DOHH2 (cell line): ENCODE data around the gene SH3BP5.

Source experiments
- EZH2phosphoT487 ChIP-seq: fragments of 200-600 bp; sonication (generic); IDR thresholded peaks from 2 replicates; pipeline ENCODE4 v1.6.1; 2017; ENCODE audit warnings: borderline replicate concordance, mild to moderate bottlenecking, antibody characterized with exemption, low read length, moderate library complexity, mixed read lengths
- TF ChIP-seq, protein P1 (sequence below): fragments of 200-600 bp; sonication (generic); IDR thresholded peaks from one replicate; pipeline ENCODE4 v1.5.1; 2014; ENCODE audit warnings: antibody characterized with exemption, mild to moderate bottlenecking, low read depth, low read length; ENCODE audit not compliant: poor library complexity, severe bottlenecking

DNA sequence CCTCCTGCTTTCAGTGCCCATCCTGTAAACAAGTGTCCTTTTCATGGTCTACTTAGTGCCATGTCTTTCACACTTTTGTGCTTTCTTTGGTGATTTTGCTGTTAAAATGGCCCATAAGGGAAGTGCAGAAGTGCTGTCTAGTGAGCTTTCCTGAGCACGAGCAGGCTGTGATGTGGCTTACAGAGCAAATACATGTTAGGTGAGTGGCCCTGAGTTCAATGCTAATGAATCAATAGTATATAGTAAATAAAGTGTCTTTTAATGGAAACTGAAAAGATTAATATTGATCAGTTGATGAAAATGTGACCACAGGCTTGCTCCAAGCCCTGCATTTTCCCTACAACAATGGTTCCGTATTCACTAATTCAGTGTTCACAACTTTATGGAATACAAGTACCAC is 5.7 kb downstream of the SH3BP5 start:
- TF ChIP-seq, protein P1, sequence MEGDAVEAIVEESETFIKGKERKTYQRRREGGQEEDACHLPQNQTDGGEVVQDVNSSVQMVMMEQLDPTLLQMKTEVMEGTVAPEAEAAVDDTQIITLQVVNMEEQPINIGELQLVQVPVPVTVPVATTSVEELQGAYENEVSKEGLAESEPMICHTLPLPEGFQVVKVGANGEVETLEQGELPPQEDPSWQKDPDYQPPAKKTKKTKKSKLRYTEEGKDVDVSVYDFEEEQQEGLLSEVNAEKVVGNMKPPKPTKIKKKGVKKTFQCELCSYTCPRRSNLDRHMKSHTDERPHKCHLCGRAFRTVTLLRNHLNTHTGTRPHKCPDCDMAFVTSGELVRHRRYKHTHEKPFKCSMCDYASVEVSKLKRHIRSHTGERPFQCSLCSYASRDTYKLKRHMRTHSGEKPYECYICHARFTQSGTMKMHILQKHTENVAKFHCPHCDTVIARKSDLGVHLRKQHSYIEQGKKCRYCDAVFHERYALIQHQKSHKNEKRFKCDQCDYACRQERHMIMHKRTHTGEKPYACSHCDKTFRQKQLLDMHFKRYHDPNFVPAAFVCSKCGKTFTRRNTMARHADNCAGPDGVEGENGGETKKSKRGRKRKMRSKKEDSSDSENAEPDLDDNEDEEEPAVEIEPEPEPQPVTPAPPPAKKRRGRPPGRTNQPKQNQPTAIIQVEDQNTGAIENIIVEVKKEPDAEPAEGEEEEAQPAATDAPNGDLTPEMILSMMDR: no peak
- no peak for TF ChIP-seq EZH2phosphoT487
